ENCODE measurements around the gene NEB. TPM values are rescaled to one million over a fixed set of nuclear protein-coding genes. Genes with fewer than 3 reads are reported as not detected.

The NEB gene
- total and polyA plus RNA-seq, 10 donors, result 0.96 to 6.2 (median 2.4) TPM

DNA sequence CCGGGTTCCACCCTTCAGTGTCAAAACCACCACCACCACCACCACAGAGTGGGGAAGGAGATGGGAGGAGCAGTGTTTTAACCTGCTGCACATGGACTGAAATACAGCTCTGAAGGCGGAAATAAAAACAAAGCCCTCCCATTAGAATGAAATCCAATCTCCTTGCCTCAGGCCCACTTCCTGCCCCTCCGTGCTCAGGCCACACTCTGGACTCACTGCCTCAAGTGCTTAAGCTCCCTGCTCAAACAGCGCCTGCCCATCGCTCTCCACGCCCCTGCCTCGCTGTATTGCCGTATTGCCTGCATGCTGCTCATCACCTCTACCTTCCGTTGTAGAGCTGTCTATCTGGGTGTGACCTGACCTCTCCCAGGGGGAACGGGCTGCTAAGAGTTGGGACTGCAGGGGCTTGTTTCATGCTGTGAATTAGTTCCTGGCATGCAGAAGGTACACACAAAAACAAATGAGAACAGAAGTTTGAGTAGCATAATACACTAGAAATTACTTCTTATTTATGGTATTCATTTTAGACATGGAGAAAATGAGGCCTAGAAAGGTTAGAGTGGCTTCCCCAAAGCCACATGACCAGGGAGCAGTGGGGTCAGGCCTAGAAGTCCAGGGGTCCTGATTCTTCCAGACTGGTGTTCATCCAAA is 31.6 kb upstream of the NEB start:
- DNase-seq, result peak; percentile 87
- peaks cover 0 to 5% (median 0%) of the 10 kb centered on the region in 6 donors for H3K36me3 ChIP-seq
- intact Hi-C loops (cut with DNase I; ENCODE audit: low total_unique reads), result no loop called here
- H3K27me3 ChIP-seq (replicated peaks in 1 of 7), result no peaks in the 10 kb centered on the region
- WGBS, 5 donors, result 51 to 82% (median 61%) methylated on average over 10 of the region's 10 CpGs
- H3K4me3 ChIP-seq, result no peak overlapping the region
- H3K4me1 ChIP-seq, result peaks cover 3 to 68% (median 23%) of the 10 kb centered on the region in 6 donors
- H3K27ac ChIP-seq, result peak overlapping the region in 7 of 8 donors; percentile 39 to 86 (median 76)
- H3K9me3 ChIP-seq, result no peaks in the 10 kb centered on the region
- TF ChIP-seq POLR2A (IDR thresholded peaks at IDR 0.05), result no peak
- TF ChIP-seq POLR2AphosphoS5 (IDR thresholded peaks at IDR 0.05), result peak in 1 of 3 donors; percentile 55

DNA sequence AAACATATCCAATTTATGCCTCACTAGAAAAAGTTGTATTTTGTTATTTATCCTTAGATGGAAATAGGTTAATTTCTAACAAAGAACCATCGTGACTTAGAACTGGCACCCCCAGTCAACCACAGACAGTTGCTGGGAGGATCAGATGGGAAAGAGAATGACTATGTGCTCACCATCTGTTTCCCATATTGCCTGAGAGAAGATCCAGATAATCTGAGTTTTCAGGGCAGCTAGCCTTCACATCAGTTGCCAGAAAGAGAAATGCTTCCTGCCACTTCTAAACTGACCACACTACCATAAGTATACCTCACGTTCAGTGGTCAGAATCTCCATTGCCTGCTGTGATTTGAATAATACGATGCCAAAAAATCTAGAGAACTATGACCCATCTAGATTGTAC is 28.4 kb upstream of the NEB start:
- peaks cover 3 to 48% (median 19%) of the 10 kb centered on the region in 6 donors for H3K4me1 ChIP-seq
- H3K27ac ChIP-seq, result no peak overlapping the region
- 51 to 64% (median 55%) methylated on average over 3 of the region's 3 CpGs for WGBS, 5 donors
- no peaks in the 10 kb centered on the region for H3K9me3 ChIP-seq
- peaks cover 0 to 5% (median 0%) of the 10 kb centered on the region in 6 donors for H3K36me3 ChIP-seq
- intact Hi-C loops (cut with DNase I; ENCODE audit: low total_unique reads), result no loop called here
- no peaks in the 10 kb centered on the region for H3K27me3 ChIP-seq (replicated peaks in 1 of 7)
- DNase-seq, result no peak
- no peak overlapping the region for H3K4me3 ChIP-seq
- TF ChIP-seq POLR2A (IDR thresholded peaks at IDR 0.05), result no peak
- TF ChIP-seq, protein P1, sequence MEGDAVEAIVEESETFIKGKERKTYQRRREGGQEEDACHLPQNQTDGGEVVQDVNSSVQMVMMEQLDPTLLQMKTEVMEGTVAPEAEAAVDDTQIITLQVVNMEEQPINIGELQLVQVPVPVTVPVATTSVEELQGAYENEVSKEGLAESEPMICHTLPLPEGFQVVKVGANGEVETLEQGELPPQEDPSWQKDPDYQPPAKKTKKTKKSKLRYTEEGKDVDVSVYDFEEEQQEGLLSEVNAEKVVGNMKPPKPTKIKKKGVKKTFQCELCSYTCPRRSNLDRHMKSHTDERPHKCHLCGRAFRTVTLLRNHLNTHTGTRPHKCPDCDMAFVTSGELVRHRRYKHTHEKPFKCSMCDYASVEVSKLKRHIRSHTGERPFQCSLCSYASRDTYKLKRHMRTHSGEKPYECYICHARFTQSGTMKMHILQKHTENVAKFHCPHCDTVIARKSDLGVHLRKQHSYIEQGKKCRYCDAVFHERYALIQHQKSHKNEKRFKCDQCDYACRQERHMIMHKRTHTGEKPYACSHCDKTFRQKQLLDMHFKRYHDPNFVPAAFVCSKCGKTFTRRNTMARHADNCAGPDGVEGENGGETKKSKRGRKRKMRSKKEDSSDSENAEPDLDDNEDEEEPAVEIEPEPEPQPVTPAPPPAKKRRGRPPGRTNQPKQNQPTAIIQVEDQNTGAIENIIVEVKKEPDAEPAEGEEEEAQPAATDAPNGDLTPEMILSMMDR (IDR thresholded peaks at IDR 0.05 in 8 of 11, conservative IDR thresholded peaks at IDR 0.05 in 3 of 11), result no peak
- TF ChIP-seq POLR2AphosphoS5 (IDR thresholded peaks at IDR 0.05), result no peak

DNA sequence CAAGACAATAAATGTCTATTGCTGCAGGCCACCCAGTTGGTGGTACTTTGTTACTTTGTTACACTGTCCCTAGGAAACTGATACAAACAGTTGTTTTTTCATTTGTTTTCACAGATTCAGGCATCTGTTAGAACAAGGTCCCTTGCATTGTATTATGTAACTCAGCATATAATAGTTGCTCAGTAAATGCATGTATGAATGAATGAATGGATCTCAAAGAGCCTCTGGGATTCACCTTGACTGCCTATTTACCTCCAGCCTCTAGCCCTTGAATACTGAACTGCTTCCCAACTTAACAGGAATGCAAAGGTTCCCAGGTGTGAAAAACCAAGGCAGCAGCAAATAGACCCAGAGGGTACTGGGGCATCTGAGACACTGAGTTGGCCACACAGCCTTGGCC is 27.4 kb upstream of the NEB start:
- no peaks in the 10 kb centered on the region for H3K9me3 ChIP-seq
- TF ChIP-seq, protein P1 (IDR thresholded peaks at IDR 0.05 in 8 of 11, conservative IDR thresholded peaks at IDR 0.05 in 3 of 11), result no peak
- TF ChIP-seq POLR2AphosphoS5 (IDR thresholded peaks at IDR 0.05), result no peak
- TF ChIP-seq POLR2A (IDR thresholded peaks at IDR 0.05), result no peak
- no peak for DNase-seq
- H3K27ac ChIP-seq, result no peak overlapping the region
- no peaks in the 10 kb centered on the region for H3K27me3 ChIP-seq (replicated peaks in 1 of 7)
- H3K4me3 ChIP-seq, result no peak overlapping the region
- H3K36me3 ChIP-seq, result peaks cover 0 to 1% (median 0%) of the 10 kb centered on the region in 6 donors
- peaks cover 0 to 38% (median 15%) of the 10 kb centered on the region in 6 donors for H3K4me1 ChIP-seq
- intact Hi-C loops (cut with DNase I; ENCODE audit: low total_unique reads), result no loop called here

DNA sequence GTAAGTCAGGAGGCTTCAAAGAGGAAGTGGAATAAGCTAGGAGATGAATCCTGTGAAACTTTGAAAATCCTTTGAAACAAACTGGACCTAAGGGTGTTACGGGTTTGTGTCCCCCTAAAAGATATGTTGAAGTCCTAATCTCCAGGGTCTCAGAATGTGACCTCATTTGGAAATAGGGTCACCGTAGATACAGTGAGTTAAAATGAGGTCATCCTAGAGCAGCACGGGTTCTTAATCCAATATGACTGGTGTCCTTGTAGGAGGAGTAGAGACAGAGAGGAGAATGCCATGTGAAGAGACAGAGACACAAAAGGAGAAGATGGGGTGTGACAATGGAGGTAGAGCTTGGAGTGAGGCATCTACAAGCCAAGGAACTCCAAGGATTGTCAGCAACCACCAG is 26.9 kb upstream of the NEB start:
- Histone ChIP-seq H3K36me3 (no peaks in the 10 kb centered on the region), H3K27me3 (replicated peaks in 1 of 7) (no peaks in the 10 kb centered on the region), H3K27ac (no peak overlapping the region), H3K4me3 (no peak overlapping the region), H3K4me1 (peaks cover 0 to 33% (median 12%) of the 10 kb centered on the region in 6 donors), H3K9me3 (no peaks in the 10 kb centered on the region)
- TF ChIP-seq, protein P1 (IDR thresholded peaks at IDR 0.05 in 8 of 11, conservative IDR thresholded peaks at IDR 0.05 in 3 of 11), result no peak
- no peak for TF ChIP-seq POLR2AphosphoS5 (IDR thresholded peaks at IDR 0.05)
- TF ChIP-seq POLR2A (IDR thresholded peaks at IDR 0.05), result no peak
- 87 to 95% (median 91%) methylated on average over 3 of the region's 3 CpGs for WGBS, 5 donors
- DNase-seq, result no peak
- intact Hi-C loops (cut with DNase I; ENCODE audit: low total_unique reads), result no loop called here

All from spleen (tissue), 11 donors.